Liver (tissue), 9 donors: Measurements from ENCODE around the gene CCNY. TPM values are rescaled to one million over a fixed set of nuclear protein-coding genes. Genes with fewer than 3 reads are reported as not detected.

Experiments
- DNase-seq: peaks from one replicate; pipeline ENCODE4 v3.0.0-alpha.2; 2017; ENCODE audit warnings: low spot score
- H3K27ac ChIP-seq, 2 donors: one replicate each; pipeline ENCODE4 v1.7.0; 2013; ENCODE audit warnings: inconsistent platforms in 2 of 2, low read length in 2 of 2, control low read depth in 1 of 2, low read depth in 1 of 2, mild to moderate bottlenecking in 1 of 2
- H3K27me3 ChIP-seq, 4 donors: one replicate each; pipeline versions ENCODE4 v1.6.1 to v1.7.0; 2013; ENCODE audit warnings: low read length in 3 of 4, inconsistent platforms in 1 of 4, mild to moderate bottlenecking in 1 of 4, moderate library complexity in 1 of 4; ENCODE audit not compliant: control insufficient read depth in 4 of 4, insufficient read depth in 4 of 4
- H3K36me3 ChIP-seq, 4 donors: one replicate each; pipeline versions ENCODE4 v1.6.1 to v1.7.0; 2013; ENCODE audit warnings: low read length in 3 of 4, mild to moderate bottlenecking in 3 of 4, low read depth in 1 of 4, moderate library complexity in 1 of 4; ENCODE audit not compliant: control insufficient read depth in 4 of 4, insufficient read depth in 3 of 4
- H3K4me1 ChIP-seq, 4 donors: one replicate each; pipeline versions ENCODE4 v1.6.1 to v1.7.0; 2013; ENCODE audit warnings: low read length in 3 of 4, mild to moderate bottlenecking in 3 of 4, moderate library complexity in 1 of 4; ENCODE audit not compliant: control insufficient read depth in 4 of 4, insufficient read depth in 4 of 4
- H3K4me3 ChIP-seq, 3 donors: one replicate each; pipeline versions ENCODE4 v1.6.1 to v1.7.0; 2013; ENCODE audit warnings: low read length in 3 of 3, control low read depth in 1 of 3, low read depth in 1 of 3, mild to moderate bottlenecking in 1 of 3
- H3K9ac ChIP-seq, 2 donors: one replicate each; pipeline ENCODE4 v1.7.0; 2013; ENCODE audit warnings: low read length in 2 of 2, mild to moderate bottlenecking in 2 of 2, moderate library complexity in 2 of 2, control low read depth in 1 of 2, low read depth in 1 of 2
- H3K9me3 ChIP-seq, 4 donors: one replicate each; pipeline versions ENCODE4 v1.6.1 to v1.7.0; 2013; ENCODE audit warnings: low read length in 3 of 4; ENCODE audit not compliant: control insufficient read depth in 4 of 4
- ATF3 ChIP-seq: IDR thresholded peaks from 2 replicates; pipeline ENCODE4 v1.6.1; 2016; ENCODE audit warnings: antibody characterized with exemption
- EGR1 ChIP-seq, 2 donors: IDR thresholded peaks; 2 replicates each; pipeline ENCODE4 v1.6.1; 2016 to 2018; ENCODE audit warnings: antibody characterized with exemption in 2 of 2, low read depth in 2 of 2
- FOXA2 ChIP-seq: IDR thresholded peaks from 2 replicates; pipeline ENCODE4 v1.6.1; 2016; ENCODE audit warnings: antibody characterized with exemption
- GABPA ChIP-seq, 2 donors: IDR thresholded peaks in 1 of 2; conservative IDR thresholded peaks in 1 of 2; 2 replicates each; pipeline ENCODE4 v1.6.1; 2016; ENCODE audit warnings: antibody characterized with exemption in 2 of 2, mild to moderate bottlenecking in 1 of 2, moderate library complexity in 1 of 2
- HNF4A ChIP-seq, 2 donors: conservative IDR thresholded peaks; 2 replicates each; pipeline ENCODE4 v1.6.1; 2016; ENCODE audit warnings: antibody characterized with exemption in 2 of 2, mild to moderate bottlenecking in 2 of 2
- HNF4G ChIP-seq: IDR thresholded peaks from 2 replicates; pipeline ENCODE4 v1.6.1; 2016; ENCODE audit warnings: antibody characterized with exemption
- JUND ChIP-seq, 2 donors: IDR thresholded peaks; 2 replicates each; pipeline ENCODE4 v1.6.1; 2016; ENCODE audit warnings: antibody characterized with exemption in 2 of 2
- RAD21 ChIP-seq, 2 donors: IDR thresholded peaks; 2 replicates each; pipeline ENCODE4 v1.6.1; 2016; ENCODE audit warnings: antibody characterized with exemption in 2 of 2, mild to moderate bottlenecking in 2 of 2
- REST ChIP-seq: IDR thresholded peaks from 2 replicates; pipeline ENCODE4 v1.6.1; 2016; ENCODE audit warnings: antibody characterized with exemption, mild to moderate bottlenecking
- YY1 ChIP-seq: IDR thresholded peaks from 2 replicates; pipeline ENCODE4 v1.6.1; 2016; ENCODE audit warnings: antibody characterized with exemption, mild to moderate bottlenecking
- ZBTB33 ChIP-seq: IDR thresholded peaks from 2 replicates; pipeline ENCODE4 v1.6.1; 2016; ENCODE audit warnings: antibody characterized with exemption
- WGBS: extraction: QIAGEN DNeasy Blood & Tissue Kit; methylation state at CpG from one replicate; pipeline ENCODE4 v1.1.7; 2013; 5-methylcytosine and 5-hydroxymethylcytosine counted together
- polyA plus RNA-seq, 2 donors: library from polyadenylated mRNA; stranded (reverse) in 1 of 2; unstranded in 1 of 2; fragments of 200-250 nt in 1 of 2; fragments of >200 nt in 1 of 2; fragmentation: Nextera tagmentation in 1 of 2; extraction: Ambion mirVana in 1 of 2; gene quantifications; one replicate each; pipeline versions ENCODE4 v1.2.1 to v1.2.3, GENCODE V29; 2013 to 2015
- total RNA-seq, 2 donors: library from RNA; depleted of rRNA; stranded (reverse); fragments of >200 nt; gene quantifications; one replicate each; pipeline ENCODE4 v1.2.3, GENCODE V29; 2014
- donor health status: healthy.
- donor health status: healthy.
- donor health status: healthy.
- donor health status: healthy.
- donor health status: healthy.

Gene CCNY
- total and polyA plus RNA-seq, 4 donors: 17.6 to 38.4 (median 21.8) TPM

GRCh38 chr10:35328404-35329037, 7.8 kb upstream of the CCNY start:
- Histone ChIP-seq H3K9ac (no peak overlapping the region), H3K4me3 (no peak overlapping the region), H3K4me1 (peaks cover 0 to 7% (median under 1%) of the 10 kb centered on the region in 4 donors), H3K27ac (no peak overlapping the region), H3K36me3 (no peaks in the 10 kb centered on the region), H3K27me3 (no peaks in the 10 kb centered on the region), H3K9me3 (no peaks in the 10 kb centered on the region)
- no peak for DNase-seq
- 68% methylated on average over 2 of the region's 2 CpGs for WGBS
- TF ChIP-seq ZBTB33 (no peak), ATF3 (no peak), HNF4A (conservative IDR thresholded peaks at IDR 0.05) (no peak), REST (no peak), FOXA2 (no peak)

GRCh38 chr10:35329520-35329919, 6.8 kb upstream of the CCNY start:
- Histone ChIP-seq H3K27ac (no peak overlapping the region), H3K27me3 (no peaks in the 10 kb centered on the region), H3K36me3 (no peaks in the 10 kb centered on the region), H3K9me3 (no peaks in the 10 kb centered on the region), H3K9ac (no peak overlapping the region), H3K4me3 (no peak overlapping the region), H3K4me1 (peaks cover 2 to 17% (median 8%) of the 10 kb centered on the region in 4 donors)
- 83% methylated on average over 4 of the region's 4 CpGs for WGBS
- DNase-seq: no peak
- TF ChIP-seq EGR1 (IDR thresholded peaks at IDR 0.05; ENCODE audit: low read depth in 2 of 2): no peak
- TF ChIP-seq GABPA (IDR thresholded peaks at IDR 0.05 in 1 of 2, conservative IDR thresholded peaks at IDR 0.05 in 1 of 2): no peak
- no peak for TF ChIP-seq FOXA2
- no peak for TF ChIP-seq YY1
- no peak for TF ChIP-seq RAD21 (IDR thresholded peaks at IDR 0.05)
- TF ChIP-seq HNF4G: no peak
- TF ChIP-seq JUND (IDR thresholded peaks at IDR 0.05): no peak
- no peak for TF ChIP-seq REST
